Panc1 (cell line): ENCODE data around the gene BCL2. TPM values are rescaled to one million over a fixed set of nuclear protein-coding genes. Genes with fewer than 3 reads are reported as not detected.

Experiments
- ATAC-seq: fragments of 200-7000 bp; cut with Tn5 transposase; 2 replicates; pipeline ENCODE4 v1.9.1; 2020; ENCODE audit warnings: mild to moderate bottlenecking, moderate library complexity
- BruUV-seq: library from RNA; stranded (reverse); fragments of 400-500 nt; replicated peaks from 2 replicates; lab custom pipeline; 2021; lab: Mats Ljungman, UMichigan
- CTCF ChIA-PET: fragments of 300-600 bp; sonication (Branson Sonifier 250); formaldehyde crosslinking; loops from one replicate; lab custom pipeline; 2022; ENCODE audit warnings: antibody characterized with exemption; lab: Charles Lee
- POLR2A ChIA-PET: fragments of 300-600 bp; sonication (Branson Sonifier 250); formaldehyde crosslinking; loops from one replicate; lab custom pipeline; 2022; ENCODE audit warnings: antibody characterized with exemption; lab: Charles Lee
- DNase-seq: peaks from one replicate; pipeline ENCODE4 v3.0.0-alpha.2; 2010; ENCODE audit warnings: low read depth, low spot score
- H3K27ac ChIP-seq: 2 replicates; pipeline ENCODE4 v1.5.1; 2011; ENCODE audit warnings: mild to moderate bottlenecking, low read length, inconsistent platforms
- H3K27me3 ChIP-seq: fragments of 200-500 bp; sonication (Bioruptor generic); 2 replicates; pipeline ENCODE4 v1.6.0; 2014; ENCODE audit warnings: low read length, inconsistent platforms; ENCODE audit not compliant: control insufficient read depth, insufficient read depth
- H3K36me3 ChIP-seq: fragments of 200-500 bp; sonication (Bioruptor generic); 2 replicates; pipeline ENCODE4 v1.5.1; 2014; ENCODE audit warnings: inconsistent platforms, mild to moderate bottlenecking, low read length, moderate library complexity; ENCODE audit not compliant: control insufficient read depth, insufficient read depth
- H3K4me1 ChIP-seq: 2 replicates; pipeline ENCODE4 v1.5.1; 2011; ENCODE audit warnings: inconsistent platforms, mild to moderate bottlenecking, low read length, moderate library complexity; ENCODE audit not compliant: control insufficient read depth, insufficient read depth
- H3K4me3 ChIP-seq, 2 experiments: 2 replicates each; pipeline ENCODE4 v1.5.1; 2011 to 2012; ENCODE audit warnings: low read depth in 2 of 2, low read length in 2 of 2, mild to moderate bottlenecking in 2 of 2, inconsistent platforms in 1 of 2, moderate library complexity in 1 of 2
- H3K9me3 ChIP-seq: fragments of 200-500 bp; sonication (Bioruptor generic); 2 replicates; pipeline ENCODE4 v1.5.1; 2014; ENCODE audit warnings: low read depth, mild to moderate bottlenecking, inconsistent platforms, low read length, moderate library complexity; ENCODE audit not compliant: control insufficient read depth, insufficient read depth
- POLR2AphosphoS5 ChIP-seq: IDR thresholded peaks from 2 replicates; pipeline ENCODE4 v1.6.1; 2012; ENCODE audit warnings: mild to moderate bottlenecking, low read depth, low read length, moderate library complexity
- SIN3A ChIP-seq: IDR thresholded peaks from 2 replicates; pipeline ENCODE4 v1.6.1; 2012; ENCODE audit warnings: low read depth, mild to moderate bottlenecking, low read length, moderate library complexity, borderline replicate concordance; ENCODE audit not compliant: insufficient read depth
- TCF7L2 ChIP-seq: IDR thresholded peaks from 2 replicates; pipeline ENCODE4 v1.6.1; 2011; ENCODE audit warnings: mild to moderate bottlenecking, low read depth, low read length, inconsistent platforms
- in situ Hi-C: cut with HindIII; loops from 2 replicates; pipeline ENCODE4 v1.10.0; 2016; ENCODE audit warnings: low sequenced_read_pairs, low pct_unique_long_range_greater_than_20kb
- intact Hi-C: fragments of 100-400 bp; cut with micrococcal nuclease; formaldehyde crosslinking; loops from one replicate; pipeline ENCODE4 v1.10.0; 2022; ENCODE audit not compliant: unreplicated experiment
- total RNA-seq: library from RNA; stranded (reverse); gene quantifications from one replicate; pipeline ENCODE4 v1.2.1, GENCODE V29; 2021; ENCODE audit not compliant: unreplicated experiment
- TF ChIP-seq, protein P1 (sequence below): fragments of 450-650 bp; IDR thresholded peaks from 2 replicates; pipeline ENCODE4 v1.5.1; 2017; ENCODE audit warnings: mild to moderate bottlenecking
- TF ChIP-seq, protein P2 (sequence below), 2 experiments: IDR thresholded peaks; 2 replicates each; pipeline ENCODE4 v1.6.1; 2011 to 2012; ENCODE audit warnings: low read depth in 2 of 2, control low read depth in 1 of 2, low read length in 1 of 2, mild to moderate bottlenecking in 1 of 2, moderate library complexity in 1 of 2; ENCODE audit not compliant: insufficient read depth in 1 of 2

BCL2 gene
- total RNA-seq, 1 experiment from 2014 or later: 0.72 TPM

DNA sequence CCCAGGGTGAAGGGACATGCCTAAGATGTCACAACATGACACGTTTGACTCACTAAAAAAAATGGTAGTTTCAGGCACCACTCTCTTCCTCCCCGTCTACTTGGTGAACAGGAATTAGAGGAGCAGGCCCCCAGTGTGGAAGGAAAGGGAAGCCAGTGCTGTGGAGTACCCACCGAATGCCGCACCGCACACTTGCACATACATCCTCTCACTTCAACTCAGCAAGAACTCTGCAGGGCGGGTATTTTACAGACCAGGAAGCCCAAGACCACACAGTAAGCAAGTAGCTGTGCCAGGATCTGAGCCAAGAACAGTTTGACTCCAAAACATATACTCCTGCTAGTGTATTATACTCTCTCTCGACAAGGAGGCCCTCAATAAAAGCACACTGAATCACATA lies 69.8 kb downstream of the BCL2 start:
- Histone ChIP-seq H3K9me3 (no peaks in the 10 kb centered on the region), H3K36me3 (no peaks in the 10 kb centered on the region), H3K4me3 (no peak overlapping the region), H3K4me1 (no peaks in the 10 kb centered on the region), H3K27me3 (no peaks in the 10 kb centered on the region), H3K27ac (no peak overlapping the region)
- no TSS peak for BruUV-seq
- ATAC-seq (no peak), DNase-seq (no peak)
- in situ Hi-C loops (no loop called here), intact Hi-C loops (no loop called here)
- ChIA-PET POLR2A (no interaction called here), CTCF (no interaction called here)
- TF ChIP-seq, protein P1, sequence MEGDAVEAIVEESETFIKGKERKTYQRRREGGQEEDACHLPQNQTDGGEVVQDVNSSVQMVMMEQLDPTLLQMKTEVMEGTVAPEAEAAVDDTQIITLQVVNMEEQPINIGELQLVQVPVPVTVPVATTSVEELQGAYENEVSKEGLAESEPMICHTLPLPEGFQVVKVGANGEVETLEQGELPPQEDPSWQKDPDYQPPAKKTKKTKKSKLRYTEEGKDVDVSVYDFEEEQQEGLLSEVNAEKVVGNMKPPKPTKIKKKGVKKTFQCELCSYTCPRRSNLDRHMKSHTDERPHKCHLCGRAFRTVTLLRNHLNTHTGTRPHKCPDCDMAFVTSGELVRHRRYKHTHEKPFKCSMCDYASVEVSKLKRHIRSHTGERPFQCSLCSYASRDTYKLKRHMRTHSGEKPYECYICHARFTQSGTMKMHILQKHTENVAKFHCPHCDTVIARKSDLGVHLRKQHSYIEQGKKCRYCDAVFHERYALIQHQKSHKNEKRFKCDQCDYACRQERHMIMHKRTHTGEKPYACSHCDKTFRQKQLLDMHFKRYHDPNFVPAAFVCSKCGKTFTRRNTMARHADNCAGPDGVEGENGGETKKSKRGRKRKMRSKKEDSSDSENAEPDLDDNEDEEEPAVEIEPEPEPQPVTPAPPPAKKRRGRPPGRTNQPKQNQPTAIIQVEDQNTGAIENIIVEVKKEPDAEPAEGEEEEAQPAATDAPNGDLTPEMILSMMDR: no peak
- TF ChIP-seq TCF7L2 (no peak), POLR2AphosphoS5 (no peak), SIN3A (no peak)
- TF ChIP-seq, protein P2, sequence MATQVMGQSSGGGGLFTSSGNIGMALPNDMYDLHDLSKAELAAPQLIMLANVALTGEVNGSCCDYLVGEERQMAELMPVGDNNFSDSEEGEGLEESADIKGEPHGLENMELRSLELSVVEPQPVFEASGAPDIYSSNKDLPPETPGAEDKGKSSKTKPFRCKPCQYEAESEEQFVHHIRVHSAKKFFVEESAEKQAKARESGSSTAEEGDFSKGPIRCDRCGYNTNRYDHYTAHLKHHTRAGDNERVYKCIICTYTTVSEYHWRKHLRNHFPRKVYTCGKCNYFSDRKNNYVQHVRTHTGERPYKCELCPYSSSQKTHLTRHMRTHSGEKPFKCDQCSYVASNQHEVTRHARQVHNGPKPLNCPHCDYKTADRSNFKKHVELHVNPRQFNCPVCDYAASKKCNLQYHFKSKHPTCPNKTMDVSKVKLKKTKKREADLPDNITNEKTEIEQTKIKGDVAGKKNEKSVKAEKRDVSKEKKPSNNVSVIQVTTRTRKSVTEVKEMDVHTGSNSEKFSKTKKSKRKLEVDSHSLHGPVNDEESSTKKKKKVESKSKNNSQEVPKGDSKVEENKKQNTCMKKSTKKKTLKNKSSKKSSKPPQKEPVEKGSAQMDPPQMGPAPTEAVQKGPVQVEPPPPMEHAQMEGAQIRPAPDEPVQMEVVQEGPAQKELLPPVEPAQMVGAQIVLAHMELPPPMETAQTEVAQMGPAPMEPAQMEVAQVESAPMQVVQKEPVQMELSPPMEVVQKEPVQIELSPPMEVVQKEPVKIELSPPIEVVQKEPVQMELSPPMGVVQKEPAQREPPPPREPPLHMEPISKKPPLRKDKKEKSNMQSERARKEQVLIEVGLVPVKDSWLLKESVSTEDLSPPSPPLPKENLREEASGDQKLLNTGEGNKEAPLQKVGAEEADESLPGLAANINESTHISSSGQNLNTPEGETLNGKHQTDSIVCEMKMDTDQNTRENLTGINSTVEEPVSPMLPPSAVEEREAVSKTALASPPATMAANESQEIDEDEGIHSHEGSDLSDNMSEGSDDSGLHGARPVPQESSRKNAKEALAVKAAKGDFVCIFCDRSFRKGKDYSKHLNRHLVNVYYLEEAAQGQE (IDR thresholded peaks at IDR 0.05; ENCODE audit: insufficient read depth in 1 of 2, low read depth in 2 of 2, low read length in 1 of 2): no peak

DNA sequence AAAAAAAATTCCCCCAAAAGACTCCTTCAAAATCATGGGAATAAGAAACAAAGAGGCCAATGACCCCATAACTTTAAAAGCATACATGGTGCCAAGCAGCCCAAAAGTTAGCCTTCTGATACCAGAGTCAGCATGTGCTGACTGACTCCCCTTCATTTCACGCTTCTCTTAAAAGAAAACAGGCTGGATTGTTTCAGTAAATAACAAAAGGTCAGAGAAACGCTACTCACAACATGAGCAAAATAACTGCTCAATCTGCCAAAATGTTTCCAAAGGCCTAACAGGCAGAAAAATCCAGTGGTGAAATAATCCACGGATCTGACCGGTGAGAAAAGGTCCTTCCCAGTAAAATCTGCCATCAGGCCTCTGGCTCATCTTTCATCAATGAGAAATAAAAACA lies 71.6 kb downstream of the BCL2 start:
- TF ChIP-seq, protein P2 (IDR thresholded peaks at IDR 0.05; ENCODE audit: insufficient read depth in 1 of 2, low read depth in 2 of 2, low read length in 1 of 2): no peak
- TF ChIP-seq SIN3A: no peak
- TF ChIP-seq POLR2AphosphoS5: no peak
- TF ChIP-seq, protein P1: no peak
- TF ChIP-seq TCF7L2: no peak
- no TSS peak for BruUV-seq
- DNase-seq (no peak), ATAC-seq (no peak)
- ChIA-PET POLR2A (no interaction called here), CTCF (no interaction called here)
- no peaks in the 10 kb centered on the region for H3K27me3 ChIP-seq
- H3K9me3 ChIP-seq: no peaks in the 10 kb centered on the region
- no peak overlapping the region for H3K27ac ChIP-seq
- no peaks in the 10 kb centered on the region for H3K36me3 ChIP-seq
- no peaks in the 10 kb centered on the region for H3K4me1 ChIP-seq
- intact Hi-C loops: no loop called here
- no peak overlapping the region for H3K4me3 ChIP-seq
- in situ Hi-C loops: no loop called here
